Mucosa of stomach (tissue), 1 donor: ENCODE measurements around the gene TFIP11.

Source experiments
- H3K27me3 ChIP-seq: one replicate; pipeline ENCODE4 v1.7.0; 2013; ENCODE audit warnings: mild to moderate bottlenecking, low read length; ENCODE audit not compliant: control insufficient read depth, insufficient read depth
- H3K36me3 ChIP-seq: one replicate; pipeline ENCODE4 v1.7.0; 2013; ENCODE audit warnings: low read length; ENCODE audit not compliant: control insufficient read depth, insufficient read depth
- H3K4me1 ChIP-seq: one replicate; pipeline ENCODE4 v1.7.0; 2013; ENCODE audit warnings: mild to moderate bottlenecking, low read length; ENCODE audit not compliant: control insufficient read depth, insufficient read depth
- H3K4me3 ChIP-seq: one replicate; pipeline ENCODE4 v1.7.0; 2013; ENCODE audit warnings: low read length
- H3K9ac ChIP-seq: one replicate; pipeline ENCODE4 v1.7.0; 2013; ENCODE audit warnings: mild to moderate bottlenecking, low read length, moderate library complexity
- H3K9me3 ChIP-seq: one replicate; pipeline ENCODE4 v1.7.0; 2013; ENCODE audit warnings: mild to moderate bottlenecking, low read length, moderate library complexity; ENCODE audit not compliant: control insufficient read depth
- donor health status: Pancreatic carcinoma.

The TFIP11 gene

GRCh38 chr22:26522012-26522411, 9.7 kb upstream of the TFIP11 start:
- H3K9me3 ChIP-seq: no peaks in the 10 kb centered on the region
- H3K9ac ChIP-seq: no peak overlapping the region
- H3K27me3 ChIP-seq: no peaks in the 10 kb centered on the region
- no peaks in the 10 kb centered on the region for H3K4me1 ChIP-seq
- peaks cover 7% of the 10 kb centered on the region for H3K36me3 ChIP-seq
- no peak overlapping the region for H3K4me3 ChIP-seq

GRCh38 chr22:26517429-26517828, 5.2 kb upstream of the TFIP11 start:
- H3K9me3 ChIP-seq: no peaks in the 10 kb centered on the region
- no peaks in the 10 kb centered on the region for H3K36me3 ChIP-seq
- no peaks in the 10 kb centered on the region for H3K27me3 ChIP-seq
- H3K9ac ChIP-seq: no peak overlapping the region
- H3K4me3 ChIP-seq: no peak overlapping the region
- H3K4me1 ChIP-seq: no peaks in the 10 kb centered on the region

GRCh38 chr22:26516503-26516902, 4.2 kb upstream of the TFIP11 start:
- H3K27me3 ChIP-seq: no peaks in the 10 kb centered on the region
- H3K9me3 ChIP-seq: no peaks in the 10 kb centered on the region
- H3K4me1 ChIP-seq: peaks cover 3% of the 10 kb centered on the region
- no peak overlapping the region for H3K4me3 ChIP-seq
- no peak overlapping the region for H3K9ac ChIP-seq
- H3K36me3 ChIP-seq: no peaks in the 10 kb centered on the region

DNA sequence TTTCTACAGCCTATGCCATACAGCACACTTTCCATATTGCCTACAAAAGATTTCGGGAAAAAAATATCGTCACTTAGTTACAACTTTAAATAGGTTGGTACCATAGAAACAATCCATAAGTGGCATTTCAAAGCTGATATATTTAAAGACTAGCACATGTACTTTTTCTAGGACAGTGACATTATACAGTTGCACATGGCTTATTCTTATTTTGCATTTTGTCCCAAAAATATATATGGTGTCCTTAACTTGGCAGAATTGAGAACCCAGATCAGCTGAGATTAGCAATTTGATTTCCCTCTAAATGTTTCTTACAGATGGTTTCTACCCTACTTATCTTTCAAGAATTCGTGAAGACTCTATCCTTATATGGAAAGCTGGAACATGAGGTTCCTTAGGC, 3.7 kb upstream of the TFIP11 start:
- peaks cover 9% of the 10 kb centered on the region for H3K4me1 ChIP-seq
- H3K4me3 ChIP-seq: no peak overlapping the region
- no peaks in the 10 kb centered on the region for H3K36me3 ChIP-seq
- H3K9ac ChIP-seq: no peak overlapping the region
- H3K9me3 ChIP-seq: no peaks in the 10 kb centered on the region
- no peaks in the 10 kb centered on the region for H3K27me3 ChIP-seq

- H3K4me3 ChIP-seq: no peak overlapping the region
- H3K9ac ChIP-seq: no peak overlapping the region
- peaks cover 10% of the 10 kb centered on the region for H3K4me1 ChIP-seq
- H3K9me3 ChIP-seq: no peaks in the 10 kb centered on the region
- H3K27me3 ChIP-seq: no peaks in the 10 kb centered on the region
- no peaks in the 10 kb centered on the region for H3K36me3 ChIP-seq
Measured at GRCh38 chr22:26514419-26515161, 2.3 kb upstream of the TFIP11 start.

DNA sequence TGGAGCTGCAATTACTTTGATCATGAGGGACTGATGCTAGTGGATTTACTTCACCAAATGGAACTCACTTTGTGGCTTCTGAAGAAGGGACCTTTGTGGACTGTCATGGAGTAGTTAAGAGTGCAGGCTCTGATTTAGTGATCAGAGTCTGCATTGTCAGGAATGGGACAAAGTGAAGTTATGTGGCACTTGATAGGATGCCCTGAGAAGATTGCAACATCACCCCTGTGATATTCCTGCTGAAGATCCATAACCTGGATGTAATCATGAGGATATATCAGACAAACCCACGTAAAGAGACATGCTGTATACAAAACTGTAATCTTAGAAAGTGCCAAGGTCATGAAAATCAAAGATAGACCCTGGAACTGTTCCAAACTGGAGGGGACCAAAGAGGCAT, 1.6 kb upstream of the TFIP11 start:
- H3K4me3 ChIP-seq: no peak overlapping the region
- H3K27me3 ChIP-seq: no peaks in the 10 kb centered on the region
- H3K4me1 ChIP-seq: peaks cover 10% of the 10 kb centered on the region
- H3K9me3 ChIP-seq: no peaks in the 10 kb centered on the region
- no peak overlapping the region for H3K9ac ChIP-seq
- no peaks in the 10 kb centered on the region for H3K36me3 ChIP-seq

DNA sequence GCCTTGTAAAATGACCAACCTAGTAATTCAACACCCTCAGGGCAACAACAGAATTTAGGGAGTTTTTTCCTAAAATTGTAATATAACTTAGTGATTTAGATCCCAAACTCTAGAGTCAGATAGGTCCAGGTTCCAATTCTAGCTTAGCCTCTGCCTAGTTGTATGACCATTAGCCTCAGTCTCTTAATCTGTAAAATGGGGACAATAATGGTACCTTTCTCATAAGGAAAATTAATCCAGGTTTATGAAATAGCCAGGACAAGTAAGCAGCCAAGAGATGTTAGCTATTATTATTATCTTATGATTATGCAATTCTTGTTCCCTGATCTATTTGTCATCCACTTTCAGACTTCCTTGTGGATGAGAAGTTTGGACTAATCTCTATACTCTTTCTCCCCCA, 4.1 kb downstream of the TFIP11 start:
- H3K27me3 ChIP-seq: no peaks in the 10 kb centered on the region
- H3K4me1 ChIP-seq: peaks cover 10% of the 10 kb centered on the region
- H3K4me3 ChIP-seq: no peak overlapping the region
- no peaks in the 10 kb centered on the region for H3K9me3 ChIP-seq
- no peak overlapping the region for H3K9ac ChIP-seq
- H3K36me3 ChIP-seq: no peaks in the 10 kb centered on the region

DNA sequence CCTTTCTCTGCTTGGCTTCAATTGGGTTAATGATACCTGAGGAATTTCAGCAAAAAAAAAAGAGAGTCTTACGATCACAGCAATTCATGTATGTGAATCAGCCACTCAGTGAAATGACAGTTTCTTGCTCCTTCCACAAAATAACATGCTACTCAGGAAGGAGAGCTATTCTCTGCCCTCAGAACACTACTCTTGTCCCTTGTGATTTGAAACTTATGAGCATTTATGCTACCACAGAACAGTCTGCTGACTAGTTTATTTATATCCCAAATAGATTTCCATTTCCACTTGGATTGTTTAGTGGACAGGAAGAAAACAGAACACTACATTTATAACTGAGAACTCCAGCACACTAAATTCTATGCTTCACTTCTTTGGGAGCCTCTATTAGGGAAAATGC, 8.5 kb downstream of the TFIP11 start:
- Histone ChIP-seq H3K4me1 (no peaks in the 10 kb centered on the region), H3K9ac (no peak overlapping the region), H3K4me3 (no peak overlapping the region), H3K36me3 (peaks cover 14% of the 10 kb centered on the region), H3K27me3 (no peaks in the 10 kb centered on the region), H3K9me3 (no peaks in the 10 kb centered on the region)

DNA sequence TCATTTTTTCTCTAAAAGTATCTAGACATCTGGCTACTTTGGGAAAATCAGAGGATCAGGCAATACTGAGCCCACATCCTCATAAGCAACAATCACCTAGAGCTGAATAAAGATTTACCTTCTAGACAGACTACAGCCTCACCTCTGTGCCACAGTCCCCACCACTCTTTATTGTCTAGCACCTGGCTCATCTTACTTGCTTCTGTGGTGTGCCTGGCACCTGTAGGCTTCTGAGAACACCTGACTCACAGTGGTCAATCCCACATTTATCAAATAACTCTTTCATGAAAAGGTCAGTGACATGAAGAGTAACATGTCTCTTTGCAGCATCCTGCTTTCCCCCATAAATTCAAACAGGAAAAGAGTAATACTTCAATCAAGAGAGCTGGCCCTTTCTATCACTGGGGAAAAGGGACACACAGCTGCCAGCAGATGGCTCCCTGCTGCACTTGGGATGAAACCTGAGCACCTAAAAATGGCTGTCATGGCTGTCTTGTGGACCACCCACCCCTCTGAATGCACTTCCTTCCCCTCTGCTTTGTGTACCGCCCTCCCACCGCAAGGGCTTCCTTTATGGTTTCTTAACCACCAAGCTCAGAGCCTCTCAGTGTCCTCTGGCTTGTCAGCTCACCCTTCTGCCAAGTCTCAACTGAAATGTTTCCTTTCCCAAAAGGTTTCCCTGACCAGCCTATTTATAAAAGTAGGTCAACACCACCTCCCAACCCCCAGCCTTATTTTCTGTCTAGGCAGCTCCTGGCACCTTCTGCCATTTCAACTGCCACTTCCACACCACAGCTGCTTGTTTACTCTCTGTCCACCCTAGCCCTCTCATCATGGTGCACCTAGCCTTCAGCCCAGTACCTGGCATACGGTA, 9.3 kb downstream of the TFIP11 start:
- no peaks in the 10 kb centered on the region for H3K27me3 ChIP-seq
- no peak overlapping the region for H3K4me3 ChIP-seq
- peaks cover 14% of the 10 kb centered on the region for H3K36me3 ChIP-seq
- no peaks in the 10 kb centered on the region for H3K9me3 ChIP-seq
- H3K4me1 ChIP-seq: no peaks in the 10 kb centered on the region
- no peak overlapping the region for H3K9ac ChIP-seq

- Histone ChIP-seq H3K4me1 (no peaks in the 10 kb centered on the region), H3K9me3 (no peaks in the 10 kb centered on the region), H3K27me3 (no peaks in the 10 kb centered on the region), H3K36me3 (peaks cover 14% of the 10 kb centered on the region), H3K4me3 (no peak overlapping the region), H3K9ac (no peak overlapping the region)
Measured at GRCh38 chr22:26501996-26502395, 10.3 kb downstream of the TFIP11 start.

- no peaks in the 10 kb centered on the region for H3K4me1 ChIP-seq
- no peak overlapping the region for H3K4me3 ChIP-seq
- no peaks in the 10 kb centered on the region for H3K27me3 ChIP-seq
- no peak overlapping the region for H3K9ac ChIP-seq
- peaks cover 17% of the 10 kb centered on the region for H3K36me3 ChIP-seq
- no peaks in the 10 kb centered on the region for H3K9me3 ChIP-seq
Measured at GRCh38 chr22:26499188-26499703, 13.0 kb downstream of the TFIP11 start.

DNA sequence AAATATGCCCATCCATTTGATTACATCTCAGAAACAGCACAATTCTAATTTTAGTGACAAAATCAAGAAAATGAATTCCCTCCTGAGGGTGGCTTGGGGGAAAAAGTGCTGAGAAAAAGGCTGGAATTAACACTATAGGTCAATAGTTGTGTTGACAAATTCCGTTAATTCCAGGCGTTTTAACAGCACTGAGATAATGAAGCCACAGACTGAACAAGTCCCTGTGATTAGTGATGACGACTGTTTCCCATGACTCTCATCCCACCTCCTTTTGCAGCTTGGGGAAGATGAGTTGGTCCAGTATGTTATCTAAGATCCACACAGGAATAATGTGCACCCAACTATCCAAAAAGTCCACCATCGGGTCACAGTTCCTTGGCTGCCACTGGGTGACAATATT, 15.8 kb downstream of the TFIP11 start:
- Histone ChIP-seq H3K4me3 (no peak overlapping the region), H3K36me3 (peaks cover 18% of the 10 kb centered on the region), H3K9me3 (no peaks in the 10 kb centered on the region), H3K27me3 (no peaks in the 10 kb centered on the region), H3K9ac (no peak overlapping the region), H3K4me1 (no peaks in the 10 kb centered on the region)
